SW 1271 (cell line): ENCODE data around the gene LMOD1.
A peak's percentile ranks its signal among the peaks of the same experiment; 100 is the strongest.
"Not testable (repeated sequence)": the region's sequence is repeated elsewhere in the genome, so short reads cannot be mapped to it uniquely, and the experiment has no call there.

ENCODE experiments used
- DNase-seq, 2 experiments: peaks; one replicate each; lab custom pipeline; 2025; lab: John Stamatoyannopoulos, UW

Gene LMOD1

GRCh38 chr1:201914456-201915235 is 31.7 kb downstream of the LMOD1 start:
- no peak for DNase-seq

- DNase-seq: no peak
Measured at GRCh38 chr1:201912832-201913231, 33.5 kb downstream of the LMOD1 start.

- DNase-seq: no peak
Measured at GRCh38 chr1:201911826-201912571, 34.3 kb downstream of the LMOD1 start.

GRCh38 chr1:201907621-201908020 is 38.7 kb downstream of the LMOD1 start:
- no peak for DNase-seq

- no peak for DNase-seq
Measured at GRCh38 chr1:201906336-201906735, 40.0 kb downstream of the LMOD1 start.

GRCh38 chr1:201905234-201905890 is 41.0 kb downstream of the LMOD1 start:
- no peak for DNase-seq

- no peak for DNase-seq
Measured at GRCh38 chr1:201904579-201904978, 41.8 kb downstream of the LMOD1 start.

GRCh38 chr1:201903135-201903534 is 43.2 kb downstream of the LMOD1 start:
- DNase-seq: no peak

GRCh38 chr1:201902198-201902597 is 44.1 kb downstream of the LMOD1 start:
- no peak for DNase-seq

GRCh38 chr1:201901036-201901435 is 45.3 kb downstream of the LMOD1 start:
- DNase-seq: not testable (repeated sequence)

GRCh38 chr1:201900476-201900875 is 45.9 kb downstream of the LMOD1 start:
- DNase-seq: no peak

GRCh38 chr1:201899683-201900429 is 46.5 kb downstream of the LMOD1 start:
- DNase-seq: no peak

GRCh38 chr1:201898992-201899391 is 47.4 kb downstream of the LMOD1 start:
- no peak for DNase-seq

GRCh38 chr1:201898240-201898894 is 48.0 kb downstream of the LMOD1 start:
- DNase-seq: no peak

- no peak for DNase-seq
Measured at GRCh38 chr1:201896951-201897391, 49.4 kb downstream of the LMOD1 start.

- DNase-seq: peak; percentile 19 to 69
Measured at GRCh38 chr1:201895913-201896807, 50.2 kb downstream of the LMOD1 start.

GRCh38 chr1:201895120-201895665 is 51.2 kb downstream of the LMOD1 start:
- DNase-seq: no peak

GRCh38 chr1:201894343-201895119 is 51.8 kb downstream of the LMOD1 start:
- no peak for DNase-seq

- no peak for DNase-seq
Measured at GRCh38 chr1:201893431-201893830, 52.9 kb downstream of the LMOD1 start.
